OCI-LY7 (cell line): ENCODE measurements around the gene TNFAIP8.

Experiments used
- CTCF ChIP-seq: fragments of 200-600 bp; sonication (generic); conservative IDR thresholded peaks from 2 replicates; pipeline ENCODE4 v1.5.1; 2014; ENCODE audit warnings: mild to moderate bottlenecking, antibody characterized with exemption, low read length, moderate library complexity, mixed read lengths
- EZH2phosphoT487 ChIP-seq: fragments of 200-600 bp; sonication (generic); IDR thresholded peaks from 2 replicates; pipeline ENCODE4 v1.6.1; 2018; ENCODE audit warnings: low read depth, borderline replicate concordance, mild to moderate bottlenecking, mixed run types, antibody characterized with exemption, low read length, moderate library complexity, mixed read lengths

- TF ChIP-seq CTCF, result no peak
- no peak for TF ChIP-seq EZH2phosphoT487
Observed at GRCh38 chr5:119418606-119419100, 62.8 kb downstream of the TNFAIP8 start.
